Tibial artery (tissue), 4 donors: Measurements from ENCODE around the gene SSTR5.

ENCODE experiments used
- DNase-seq, 2 donors: peaks; one replicate each; pipeline ENCODE4 v3.0.0-alpha.2; 2019
- H3K27ac ChIP-seq, 2 donors: fragments of 200-600 bp; sonication (generic) in 1 of 2; 1 replicate in 1 of 2; 2 replicates in 1 of 2; pipeline ENCODE4 v1.5.1; 2018 to 2019; ENCODE audit warnings: mild to moderate bottlenecking in 1 of 2
- H3K27me3 ChIP-seq, 2 donors: fragments of 200-600 bp; sonication (generic) in 1 of 2; one replicate each; pipeline versions ENCODE4 v1.5.1 to v1.6.0; 2016 to 2019
- H3K36me3 ChIP-seq, 3 donors: fragments of 200-600 bp; sonication (generic) in 2 of 3; one replicate each; pipeline ENCODE4 v1.5.1; 2016 to 2019; ENCODE audit warnings: mild to moderate bottlenecking in 2 of 3
- H3K4me1 ChIP-seq, 4 donors: fragments of 200-600 bp; sonication (generic) in 2 of 4; 1 replicate in 3 of 4; 2 replicates in 1 of 4; pipeline ENCODE4 v1.5.1; 2016 to 2019
- H3K4me3 ChIP-seq, 2 donors: fragments of 200-600 bp; sonication (generic) in 1 of 2; 1 replicate in 1 of 2; 2 replicates in 1 of 2; pipeline ENCODE4 v1.5.1; 2018 to 2019; ENCODE audit warnings: mild to moderate bottlenecking in 2 of 2
- H3K9me3 ChIP-seq, 3 donors: fragments of 200-600 bp; sonication (generic) in 1 of 3; one replicate each; pipeline ENCODE4 v1.5.1; 2016 to 2019
- intact Hi-C: fragments of 100-400 bp; cut with DNase I; formaldehyde crosslinking; loops from one replicate; pipeline ENCODE4 v1.15.0; 2023; ENCODE audit warnings: low total_unique reads
- TF ChIP-seq, protein P1 (sequence below), 2 experiments: fragments of 200-600 bp in 1 of 2; fragments of 450-650 bp in 1 of 2; IDR thresholded peaks; one replicate each; pipeline ENCODE4 v1.5.1; 2017 to 2019; ENCODE audit warnings: antibody characterized with exemption in 2 of 2, mild to moderate bottlenecking in 1 of 2, moderate library complexity in 1 of 2

The SSTR5 gene

DNA sequence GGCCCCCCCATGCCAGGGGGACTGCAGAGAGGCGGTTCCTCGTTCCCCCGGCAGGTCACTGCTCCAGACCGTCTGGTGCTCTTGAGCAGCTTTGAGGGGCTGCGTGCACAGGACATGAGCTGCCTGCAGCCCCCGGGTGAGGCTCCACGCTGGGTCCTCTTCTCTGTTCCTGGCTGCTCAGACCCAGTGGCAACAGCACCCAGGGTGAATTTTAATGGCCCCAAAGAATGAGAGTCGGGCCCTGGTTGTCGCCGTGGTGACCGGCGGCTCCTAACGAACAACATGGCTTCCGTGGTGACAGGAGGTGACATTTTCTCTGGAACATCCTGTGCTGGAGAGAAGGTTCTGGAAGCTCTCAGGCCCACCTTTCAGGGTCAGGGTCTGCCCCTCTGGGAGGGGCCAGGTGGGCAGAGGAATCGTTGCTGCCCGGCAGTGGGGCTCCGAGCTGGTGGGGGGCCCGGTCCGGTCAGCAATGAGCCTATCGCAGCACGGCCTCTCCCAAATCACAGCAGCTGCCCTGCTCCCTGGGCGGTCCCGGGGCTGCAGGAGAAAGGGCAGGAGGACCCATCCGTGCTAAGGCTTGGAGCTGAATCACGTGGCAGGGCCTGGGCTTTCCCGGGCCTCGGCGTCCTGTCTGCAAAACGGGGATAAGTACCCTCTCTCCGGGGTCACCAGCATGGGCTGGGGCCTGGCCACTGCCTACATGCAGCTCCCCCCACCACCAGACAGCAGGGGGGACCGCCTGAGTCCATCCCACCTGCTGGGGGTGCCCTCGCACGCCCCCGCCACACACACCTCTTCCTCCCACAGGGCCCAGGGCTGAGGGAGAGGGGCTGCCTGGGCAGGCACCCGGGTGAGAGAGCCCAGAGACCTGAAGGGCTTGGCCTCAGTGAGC is 26.9 kb downstream of the SSTR5 start:
- H3K9me3 ChIP-seq = no peaks in the 10 kb centered on the region
- H3K4me3 ChIP-seq = no peak overlapping the region
- no peaks in the 10 kb centered on the region for H3K36me3 ChIP-seq
- peaks cover 7 to 75% (median 56%) of the 10 kb centered on the region in 4 donors for H3K4me1 ChIP-seq
- no peak for DNase-seq
- H3K27ac ChIP-seq = peak overlapping the region; percentile 96 to 97
- intact Hi-C loops = no loop called here
- TF ChIP-seq, protein P1, sequence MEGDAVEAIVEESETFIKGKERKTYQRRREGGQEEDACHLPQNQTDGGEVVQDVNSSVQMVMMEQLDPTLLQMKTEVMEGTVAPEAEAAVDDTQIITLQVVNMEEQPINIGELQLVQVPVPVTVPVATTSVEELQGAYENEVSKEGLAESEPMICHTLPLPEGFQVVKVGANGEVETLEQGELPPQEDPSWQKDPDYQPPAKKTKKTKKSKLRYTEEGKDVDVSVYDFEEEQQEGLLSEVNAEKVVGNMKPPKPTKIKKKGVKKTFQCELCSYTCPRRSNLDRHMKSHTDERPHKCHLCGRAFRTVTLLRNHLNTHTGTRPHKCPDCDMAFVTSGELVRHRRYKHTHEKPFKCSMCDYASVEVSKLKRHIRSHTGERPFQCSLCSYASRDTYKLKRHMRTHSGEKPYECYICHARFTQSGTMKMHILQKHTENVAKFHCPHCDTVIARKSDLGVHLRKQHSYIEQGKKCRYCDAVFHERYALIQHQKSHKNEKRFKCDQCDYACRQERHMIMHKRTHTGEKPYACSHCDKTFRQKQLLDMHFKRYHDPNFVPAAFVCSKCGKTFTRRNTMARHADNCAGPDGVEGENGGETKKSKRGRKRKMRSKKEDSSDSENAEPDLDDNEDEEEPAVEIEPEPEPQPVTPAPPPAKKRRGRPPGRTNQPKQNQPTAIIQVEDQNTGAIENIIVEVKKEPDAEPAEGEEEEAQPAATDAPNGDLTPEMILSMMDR (IDR thresholded peaks at IDR 0.05) = no peak
- peaks cover 0 to 23% of the 10 kb centered on the region in 2 donors for H3K27me3 ChIP-seq

DNA sequence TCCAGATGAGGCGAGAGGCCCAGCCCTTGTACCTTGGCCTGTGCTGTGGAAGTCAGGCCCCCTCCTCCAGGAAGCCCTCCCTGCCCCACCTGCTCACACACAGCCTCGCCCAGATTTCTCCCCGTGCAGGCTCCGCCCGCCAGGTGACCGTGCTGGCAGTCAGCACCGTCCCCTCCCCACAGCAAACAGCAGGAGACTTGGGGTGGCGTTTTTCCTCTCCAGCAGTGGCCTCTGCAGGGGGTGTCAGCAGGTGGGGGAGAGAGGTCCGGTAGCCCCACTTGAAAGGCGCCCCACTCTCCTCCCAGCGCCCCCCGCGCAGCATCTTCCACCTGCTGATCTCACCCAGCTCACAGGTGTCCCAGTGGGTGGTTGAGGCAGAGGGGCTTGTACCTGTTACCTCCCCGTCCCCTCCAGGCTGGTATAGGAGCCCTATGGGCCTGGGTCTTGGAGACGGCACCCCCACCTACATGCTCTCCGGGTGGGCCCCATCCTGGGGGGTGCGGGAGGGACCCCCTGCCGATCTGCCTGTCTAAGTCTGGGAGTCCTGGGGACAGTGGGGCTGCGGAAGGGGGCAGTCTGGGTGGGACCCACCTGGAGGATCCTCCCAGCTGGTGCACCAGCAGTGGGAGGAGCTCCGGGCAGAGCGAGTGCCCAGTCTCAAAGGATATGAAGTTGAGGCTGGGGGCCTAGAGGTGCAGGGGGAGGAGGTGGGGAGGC is 27.7 kb downstream of the SSTR5 start:
- Histone ChIP-seq H3K27me3 (peaks cover 0 to 31% of the 10 kb centered on the region in 2 donors), H3K4me3 (no peak overlapping the region), H3K36me3 (no peaks in the 10 kb centered on the region), H3K4me1 (peaks cover 7 to 67% (median 48%) of the 10 kb centered on the region in 4 donors), H3K27ac (no peak overlapping the region), H3K9me3 (no peaks in the 10 kb centered on the region)
- TF ChIP-seq, protein P1 (IDR thresholded peaks at IDR 0.05) = no peak
- intact Hi-C loops = no loop called here
- no peak for DNase-seq

DNA sequence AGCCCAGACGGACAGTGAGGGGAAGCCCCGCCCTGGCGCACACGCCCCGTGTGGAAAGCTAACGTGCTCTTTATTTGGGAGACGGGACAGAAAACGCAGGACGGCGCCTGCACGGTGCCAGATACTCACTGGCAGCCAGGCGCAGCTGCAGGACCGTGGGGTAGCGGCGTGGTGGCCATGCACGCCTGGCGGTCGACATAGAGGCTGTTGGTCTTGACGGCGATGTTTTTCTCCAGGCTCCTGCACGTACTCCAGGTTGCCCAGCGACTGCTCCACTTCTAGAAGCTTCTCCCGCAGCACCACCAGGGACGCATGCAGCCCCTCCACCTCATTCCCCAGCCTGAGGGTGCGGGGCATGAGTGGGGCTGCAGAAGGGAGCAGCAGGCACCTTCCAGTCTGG is 28.6 kb downstream of the SSTR5 start:
- peak overlapping the region in 1 of 2 donors; percentile 4 for H3K27ac ChIP-seq
- intact Hi-C loops = no loop called here

DNA sequence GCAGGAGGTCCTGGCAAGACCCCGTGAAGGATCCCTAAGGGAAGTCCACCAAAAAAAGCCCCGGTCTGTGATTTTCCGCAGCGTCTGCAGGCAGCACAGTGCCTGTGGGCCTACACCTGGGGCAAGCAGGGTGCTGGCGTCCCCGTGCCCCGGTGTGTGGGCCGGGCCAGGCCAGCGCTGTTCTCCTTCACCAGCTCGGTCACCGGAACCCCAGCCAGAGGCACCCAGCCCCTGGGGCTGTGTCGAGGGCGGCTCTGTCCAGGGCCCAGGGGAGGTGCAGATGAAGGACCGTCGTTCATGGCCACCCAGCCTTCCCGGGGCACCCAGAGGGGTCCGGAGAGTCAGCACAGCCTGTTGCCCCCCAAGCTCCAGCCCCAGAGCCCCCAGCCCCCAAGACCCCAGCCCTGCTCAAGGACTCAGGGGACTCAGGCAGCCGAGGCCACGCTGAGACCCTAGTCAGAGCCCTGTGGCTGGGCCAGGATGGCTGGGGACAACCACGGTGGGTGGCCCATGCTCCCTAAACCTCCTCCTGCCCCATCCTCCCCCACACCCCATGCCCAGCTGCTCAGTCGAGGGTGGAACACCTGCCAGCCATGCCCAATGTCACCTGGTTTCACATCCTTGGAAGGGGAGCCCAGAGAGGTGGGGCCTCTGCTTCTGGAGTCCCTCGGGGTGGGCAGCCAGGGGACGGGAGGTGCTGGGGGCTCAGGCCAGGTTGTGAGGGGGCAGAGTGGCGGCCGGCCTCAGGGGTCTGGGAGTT is 29.2 kb downstream of the SSTR5 start:
- TF ChIP-seq, protein P1 (IDR thresholded peaks at IDR 0.05) = no peak
- DNase-seq = no peak
- H3K9me3 ChIP-seq = no peaks in the 10 kb centered on the region
- H3K36me3 ChIP-seq = no peaks in the 10 kb centered on the region
- intact Hi-C loops = loop anchor here (2.0 kb wide), 1 partner anchor 45 kb away; no protein-coding TSS in a partner anchor
- H3K4me1 ChIP-seq = peaks cover under 1 to 60% (median 38%) of the 10 kb centered on the region in 4 donors
- H3K27me3 ChIP-seq = peaks cover 0 to 46% of the 10 kb centered on the region in 2 donors
- no peak overlapping the region for H3K4me3 ChIP-seq
- peak overlapping the region in 1 of 2 donors; percentile 4 for H3K27ac ChIP-seq

More for the DNA sequence above, 28.6 kb downstream of the SSTR5 start:
- Histone ChIP-seq H3K36me3 (no peaks in the 10 kb centered on the region), H3K9me3 (no peaks in the 10 kb centered on the region), H3K4me3 (no peak overlapping the region), H3K27me3 (peaks cover 0 to 40% of the 10 kb centered on the region in 2 donors), H3K4me1 (peaks cover 7 to 61% (median 42%) of the 10 kb centered on the region in 4 donors)
- no peak for DNase-seq
- TF ChIP-seq, protein P1 (IDR thresholded peaks at IDR 0.05) = no peak

DNA sequence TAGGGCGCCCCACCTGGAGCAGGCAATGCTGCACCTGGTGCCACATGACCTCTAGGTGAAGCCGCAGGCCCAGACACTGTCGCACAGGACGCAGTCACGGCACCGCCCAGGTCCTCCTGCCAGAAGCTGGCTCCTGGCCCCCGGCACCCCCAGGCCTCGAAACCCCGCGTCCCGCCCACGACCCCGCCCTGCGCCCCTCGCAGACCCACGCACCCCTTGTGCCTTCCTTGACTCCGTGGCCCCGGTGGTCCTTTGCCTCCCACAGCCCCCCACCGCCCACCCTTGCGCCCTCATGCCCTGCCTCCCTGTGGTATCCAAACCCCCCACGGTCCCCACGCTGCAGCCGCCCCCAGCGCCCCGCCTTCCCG is 29.8 kb downstream of the SSTR5 start:
- intact Hi-C loops = loop anchor here (2.0 kb wide), 1 partner anchor 46 kb away; no protein-coding TSS in a partner anchor
- H3K4me3 ChIP-seq = no peak overlapping the region
- H3K27me3 ChIP-seq = peaks cover 0 to 52% of the 10 kb centered on the region in 2 donors
- no peak overlapping the region for H3K27ac ChIP-seq
- DNase-seq = no peak
- TF ChIP-seq, protein P1 (IDR thresholded peaks at IDR 0.05) = no peak
- H3K4me1 ChIP-seq = peaks cover 0 to 54% (median 33%) of the 10 kb centered on the region in 4 donors
- no peaks in the 10 kb centered on the region for H3K36me3 ChIP-seq
- H3K9me3 ChIP-seq = no peaks in the 10 kb centered on the region
